B cell (primary cell): ENCODE data around the gene TBX18. TPM values are rescaled to one million over a fixed set of nuclear protein-coding genes. Genes with fewer than 3 reads are reported as not detected.

Experiments
- ATAC-seq: fragments of 200-7000 bp; cut with Tn5 transposase; one replicate; pipeline ENCODE4 v1.10.0; 2021; ENCODE audit warnings: low read depth, mild to moderate bottlenecking, moderate number of reproducible peaks, moderate library complexity
- CTCF ChIA-PET: fragments of 350-600 bp; sonication (Branson Sonifier 250); formaldehyde crosslinking; loops from one replicate; lab custom pipeline; 2021; ENCODE audit warnings: antibody characterized with exemption, inconsistent platforms; lab: Charles Lee
- POLR2A ChIA-PET: fragments of 350-600 bp; sonication (Branson Sonifier 250); formaldehyde crosslinking; loops from one replicate; lab custom pipeline; 2021; ENCODE audit warnings: antibody characterized with exemption; lab: Charles Lee
- DNase-seq: peaks from one replicate; pipeline ENCODE4 v3.0.0; 2013
- H2AFZ ChIP-seq: 2 replicates; pipeline ENCODE4 v1.6.1; 2012; ENCODE audit warnings: mild to moderate bottlenecking, low read depth, low read length; ENCODE audit not compliant: insufficient read depth, poor library complexity, severe bottlenecking
- H3K27ac ChIP-seq, 2 donors: 1 replicate in 1 of 2; 2 replicates in 1 of 2; pipeline ENCODE4 v1.5.1; 2012 to 2013; ENCODE audit warnings: low read length in 2 of 2, mild to moderate bottlenecking in 2 of 2, moderate library complexity in 1 of 2
- H3K27me3 ChIP-seq, 4 experiments: fragments of 200-600 bp in 1 of 4; sonication (generic) in 1 of 4; replicated peaks in 1 of 4; 1 replicate in 2 of 4; 2 replicates in 2 of 4; pipeline versions ENCODE4 v1.6.1 to v1.7.0; 2013 to 2016; ENCODE audit warnings: low read length in 3 of 4, mild to moderate bottlenecking in 2 of 4, mixed read lengths in 1 of 4, moderate library complexity in 1 of 4; ENCODE audit not compliant: insufficient read depth in 4 of 4, control insufficient read depth in 3 of 4; ENCODE audit errors: control extremely low read depth in 1 of 4
- H3K36me3 ChIP-seq, 2 experiments: replicated peaks in 1 of 2; 1 replicate in 1 of 2; 2 replicates in 1 of 2; pipeline versions ENCODE4 v1.6.1 to v1.7.1; 2013; ENCODE audit warnings: low read length in 1 of 2; ENCODE audit not compliant: insufficient read depth in 2 of 2, control insufficient read depth in 1 of 2; ENCODE audit errors: control extremely low read depth in 1 of 2, extremely low read depth in 1 of 2
- H3K4me1 ChIP-seq, 2 donors: fragments of 200-600 bp in 1 of 2; sonication (generic) in 1 of 2; 1 replicate in 1 of 2; 2 replicates in 1 of 2; pipeline versions ENCODE4 v1.5.1 to v1.6.1; 2013 to 2017; ENCODE audit warnings: low read length in 2 of 2; ENCODE audit not compliant: control insufficient read depth in 2 of 2, insufficient read depth in 2 of 2
- H3K4me2 ChIP-seq: replicated peaks from 2 replicates; pipeline ENCODE3; 2012; ENCODE audit warnings: mild to moderate bottlenecking, low read depth, low read length; ENCODE audit not compliant: poor library complexity, severe bottlenecking
- H3K4me3 ChIP-seq, 5 experiments: fragments of 200-600 bp in 1 of 5; sonication (generic) in 1 of 5; 1 replicate in 3 of 5; 2 replicates in 2 of 5; pipeline versions ENCODE4 v1.5.1 to v1.7.0; 2011 to 2016; ENCODE audit warnings: low read length in 4 of 5, mild to moderate bottlenecking in 4 of 5, low read depth in 2 of 5, control low read depth in 1 of 5, moderate library complexity in 1 of 5; ENCODE audit not compliant: insufficient read depth in 1 of 5; ENCODE audit errors: control extremely low read depth in 1 of 5, extremely low read depth in 1 of 5
- H3K79me2 ChIP-seq: fragments of 200-600 bp; sonication (generic); one replicate; pipeline ENCODE4 v1.6.0; 2016; ENCODE audit warnings: low read length; ENCODE audit not compliant: control insufficient read depth, insufficient read depth
- H3K9ac ChIP-seq: fragments of 200-600 bp; sonication (generic); 2 replicates; pipeline ENCODE4 v1.6.1; 2017; ENCODE audit warnings: mild to moderate bottlenecking, low read length, moderate library complexity
- H3K9me3 ChIP-seq, 3 donors: one replicate each; pipeline versions ENCODE4 v1.6.1 to v1.7.1; 2013; ENCODE audit warnings: low read length in 2 of 3; ENCODE audit not compliant: control insufficient read depth in 2 of 3, insufficient read depth in 1 of 3; ENCODE audit errors: control extremely low read depth in 1 of 3
- H4K20me1 ChIP-seq: 2 replicates; pipeline ENCODE4 v1.6.0; 2012; ENCODE audit warnings: mild to moderate bottlenecking, low read length; ENCODE audit not compliant: insufficient read depth, control insufficient read depth, poor library complexity, severe bottlenecking
- H3K27ac Mint-ChIP-seq: one replicate; pipeline ENCODE4 v1.8.0; 2021; ENCODE audit warnings: mixed read lengths
- H3K27me3 Mint-ChIP-seq: one replicate; pipeline ENCODE4 v1.8.0; 2021; ENCODE audit warnings: mixed read lengths
- H3K4me1 Mint-ChIP-seq: one replicate; pipeline ENCODE4 v1.8.0; 2021; ENCODE audit warnings: mixed read lengths
- H3K4me3 Mint-ChIP-seq: one replicate; pipeline ENCODE4 v1.8.0; 2021; ENCODE audit warnings: mixed read lengths
- H3K9me3 Mint-ChIP-seq: one replicate; pipeline ENCODE4 v1.8.0; 2022; ENCODE audit warnings: mixed read lengths; ENCODE audit not compliant: insufficient read depth
- EZH2 ChIP-seq: IDR thresholded peaks from 2 replicates; pipeline ENCODE4 v1.6.1; 2012; ENCODE audit warnings: borderline replicate concordance, low read depth, mild to moderate bottlenecking, moderate library complexity, low read length; ENCODE audit not compliant: insufficient read depth, poor library complexity, severe bottlenecking
- WGBS: methylation state at CpG from one replicate; pipeline ENCODE4 v1.1.5; 2013; ENCODE audit warnings: missing lambda C conversion rate; ENCODE audit not compliant: insufficient coverage; 5-methylcytosine and 5-hydroxymethylcytosine counted together
- intact Hi-C: fragments of 100-400 bp; cut with micrococcal nuclease; formaldehyde crosslinking; loops from one replicate; pipeline ENCODE4 v1.10.0; 2022
- polyA plus RNA-seq: library from polyadenylated mRNA; depleted of rRNA; stranded (reverse); fragments of >200 nt; gene quantifications from 2 replicates; pipeline ENCODE4 v1.2.3, GENCODE V29; 2012
- total RNA-seq, 2 donors: library from RNA; stranded (reverse); fragments of 120-200 nt in 1 of 2; gene quantifications; 1 replicate in 1 of 2; 2 replicates in 1 of 2; pipeline versions ENCODE4 v1.2.3 to v1.2.4, GENCODE V29; 2013 to 2022
- TF ChIP-seq, protein P1 (sequence below): fragments of 200-600 bp; IDR thresholded peaks from one replicate; pipeline ENCODE4 v1.8.0; 2022; ENCODE audit warnings: antibody characterized with exemption, mild to moderate bottlenecking

Gene TBX18
- total and polyA plus RNA-seq, 2 donors (not counting 1 experiment from before 2014, with no cell fraction given), result not detected

DNA sequence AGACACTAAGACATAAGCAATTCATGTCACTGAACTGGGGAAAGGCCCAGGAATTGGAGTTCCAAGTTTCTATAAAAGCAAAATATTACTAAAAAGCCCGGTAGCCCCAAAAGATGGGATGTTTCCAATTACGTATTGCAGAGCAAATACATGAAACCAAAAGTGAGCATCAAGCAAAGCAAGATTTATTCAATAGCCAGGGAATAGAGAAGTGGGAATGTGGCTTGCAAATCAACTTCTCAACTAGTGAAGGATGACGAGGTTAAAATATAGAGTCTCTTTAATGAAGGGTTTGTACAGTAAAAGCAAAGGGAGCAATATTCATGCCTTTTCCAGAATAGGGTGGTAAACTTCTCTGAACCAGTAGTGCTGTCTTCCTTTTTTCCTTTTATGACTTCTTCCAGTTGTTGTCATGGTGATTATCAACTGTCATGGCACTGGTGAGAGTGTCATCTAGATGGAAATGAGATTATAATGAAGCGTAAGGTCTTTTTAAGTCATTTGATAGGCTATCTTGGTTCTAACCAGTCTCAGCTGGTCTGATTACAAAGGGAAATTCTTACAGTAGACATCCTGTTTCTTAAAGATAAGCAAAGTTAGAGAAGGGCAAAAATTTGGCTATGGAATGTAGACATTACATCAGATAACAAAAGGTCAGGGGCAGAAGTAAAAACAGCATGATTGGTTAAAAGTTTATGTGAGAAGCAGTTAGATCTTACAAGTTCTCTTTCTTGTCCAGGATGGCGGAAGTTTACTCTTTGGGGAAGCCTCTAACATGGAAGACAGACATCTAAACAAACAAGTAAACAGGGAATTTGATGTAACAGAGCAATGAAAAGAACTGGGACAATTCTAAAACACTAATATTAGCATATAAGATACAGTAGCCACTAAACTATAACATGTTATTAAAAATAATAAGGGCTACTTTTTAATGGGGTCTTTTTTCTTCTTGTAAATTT lies 96.9 kb downstream of the TBX18 start:
- ATAC-seq, result no peak
- Mint-ChIP-seq H3K4me3 (no peak overlapping the region), H3K27ac (no peak overlapping the region), H3K27me3 (no peaks in the 10 kb centered on the region), H3K9me3 (no peaks in the 10 kb centered on the region), H3K4me1 (no peaks in the 10 kb centered on the region)
- no peaks in the 10 kb centered on the region for H3K9me3 ChIP-seq
- H3K27ac ChIP-seq, result no peak overlapping the region
- no peak overlapping the region for H3K9ac ChIP-seq
- H3K79me2 ChIP-seq, result no peaks in the 10 kb centered on the region
- no peaks in the 10 kb centered on the region for H3K36me3 ChIP-seq
- TF ChIP-seq, protein P1, sequence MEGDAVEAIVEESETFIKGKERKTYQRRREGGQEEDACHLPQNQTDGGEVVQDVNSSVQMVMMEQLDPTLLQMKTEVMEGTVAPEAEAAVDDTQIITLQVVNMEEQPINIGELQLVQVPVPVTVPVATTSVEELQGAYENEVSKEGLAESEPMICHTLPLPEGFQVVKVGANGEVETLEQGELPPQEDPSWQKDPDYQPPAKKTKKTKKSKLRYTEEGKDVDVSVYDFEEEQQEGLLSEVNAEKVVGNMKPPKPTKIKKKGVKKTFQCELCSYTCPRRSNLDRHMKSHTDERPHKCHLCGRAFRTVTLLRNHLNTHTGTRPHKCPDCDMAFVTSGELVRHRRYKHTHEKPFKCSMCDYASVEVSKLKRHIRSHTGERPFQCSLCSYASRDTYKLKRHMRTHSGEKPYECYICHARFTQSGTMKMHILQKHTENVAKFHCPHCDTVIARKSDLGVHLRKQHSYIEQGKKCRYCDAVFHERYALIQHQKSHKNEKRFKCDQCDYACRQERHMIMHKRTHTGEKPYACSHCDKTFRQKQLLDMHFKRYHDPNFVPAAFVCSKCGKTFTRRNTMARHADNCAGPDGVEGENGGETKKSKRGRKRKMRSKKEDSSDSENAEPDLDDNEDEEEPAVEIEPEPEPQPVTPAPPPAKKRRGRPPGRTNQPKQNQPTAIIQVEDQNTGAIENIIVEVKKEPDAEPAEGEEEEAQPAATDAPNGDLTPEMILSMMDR, result no peak
- TF ChIP-seq EZH2, result no peak
- no peaks in the 10 kb centered on the region for H4K20me1 ChIP-seq
- POLR2A ChIA-PET, result no interaction called here
- H3K4me3 ChIP-seq, result no peak overlapping the region
- no peak overlapping the region for H3K4me2 ChIP-seq
- 88% methylated on average over 1 of the region's 5 CpGs for WGBS
- no peaks in the 10 kb centered on the region for H3K4me1 ChIP-seq
- no peak for DNase-seq
- no peak overlapping the region for H2AFZ ChIP-seq
- H3K27me3 ChIP-seq, result no peaks in the 10 kb centered on the region
- intact Hi-C loops, result no loop called here
- CTCF ChIA-PET, result no interaction called here

DNA sequence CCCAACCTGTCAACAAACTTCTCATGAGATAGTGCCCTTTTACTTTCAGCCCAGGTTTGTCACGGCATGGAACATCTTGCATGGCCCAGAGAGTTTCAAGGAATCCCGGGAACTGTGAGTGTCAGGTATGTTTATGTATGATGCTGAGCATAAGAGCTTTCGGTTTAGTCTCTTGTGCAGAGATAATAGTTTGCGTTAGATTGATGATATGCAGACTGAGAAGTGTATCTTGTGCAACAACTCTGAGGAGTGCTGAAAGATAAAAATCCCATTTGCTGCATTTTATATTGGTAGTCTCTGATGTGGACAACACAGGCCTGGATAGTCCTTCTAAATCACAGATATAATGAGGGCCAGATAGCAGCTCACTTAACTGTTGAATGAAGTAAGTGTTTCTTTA lies 99.0 kb downstream of the TBX18 start:
- Histone ChIP-seq H3K79me2 (no peaks in the 10 kb centered on the region), H3K4me3 (no peak overlapping the region), H3K27me3 (no peaks in the 10 kb centered on the region), H3K4me1 (no peaks in the 10 kb centered on the region), H4K20me1 (no peaks in the 10 kb centered on the region), H3K27ac (no peak overlapping the region), H2AFZ (no peak overlapping the region), H3K9me3 (no peaks in the 10 kb centered on the region), H3K9ac (no peak overlapping the region), H3K36me3 (no peaks in the 10 kb centered on the region), H3K4me2 (no peak overlapping the region)
- intact Hi-C loops, result no loop called here
- TF ChIP-seq EZH2, result no peak
- TF ChIP-seq, protein P1, result no peak
- POLR2A ChIA-PET, result no interaction called here
- H3K9me3 Mint-ChIP-seq, result no peaks in the 10 kb centered on the region
- H3K27ac Mint-ChIP-seq, result no peak overlapping the region
- CTCF ChIA-PET, result no interaction called here
- no peaks in the 10 kb centered on the region for H3K27me3 Mint-ChIP-seq
- DNase-seq (no peak), ATAC-seq (no peak)
- 100% methylated on average over 3 of the region's 4 CpGs for WGBS
- no peak overlapping the region for H3K4me3 Mint-ChIP-seq
- no peaks in the 10 kb centered on the region for H3K4me1 Mint-ChIP-seq
